GM21717 (cell line): Measurements from ENCODE around the gene PGAM4.
"Not testable (repeated sequence)": the region's sequence is repeated elsewhere in the genome, so short reads cannot be mapped to it uniquely, and the experiment has no call there.

ENCODE experiments used
- ATAC-seq: cut with Tn5 transposase; IDR thresholded peaks from one replicate; pipeline ENCODE4 v1.9.1; 2021; ENCODE audit warnings: mild to moderate bottlenecking, moderate library complexity; ENCODE audit not compliant: unreplicated experiment

PGAM4 gene

DNA sequence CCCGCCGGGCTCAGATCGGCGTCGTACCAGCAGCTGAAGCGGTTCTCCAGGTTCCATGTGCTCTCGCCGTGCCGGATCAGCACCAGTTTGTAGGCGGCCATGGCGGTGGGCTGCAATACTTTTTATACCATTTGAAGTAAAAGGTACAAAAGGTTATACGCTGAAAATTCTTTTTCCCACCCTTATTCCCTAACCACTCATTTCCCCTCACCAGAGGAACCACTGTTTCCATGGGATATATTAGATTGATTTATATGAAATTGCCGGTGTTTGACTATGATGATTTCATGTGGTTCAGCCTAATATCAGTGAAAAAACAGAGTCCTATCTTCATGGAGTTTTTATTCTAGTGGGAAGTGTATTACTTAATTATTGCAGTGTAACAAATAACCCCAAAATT lies at the start of gene PGAM4:
Gene PGAM4 (minus strand): TSS at position 101 of the 400 bp plus-strand sequence. CDS start 0 bp downstream, at position 101.
- no peak for ATAC-seq

DNA sequence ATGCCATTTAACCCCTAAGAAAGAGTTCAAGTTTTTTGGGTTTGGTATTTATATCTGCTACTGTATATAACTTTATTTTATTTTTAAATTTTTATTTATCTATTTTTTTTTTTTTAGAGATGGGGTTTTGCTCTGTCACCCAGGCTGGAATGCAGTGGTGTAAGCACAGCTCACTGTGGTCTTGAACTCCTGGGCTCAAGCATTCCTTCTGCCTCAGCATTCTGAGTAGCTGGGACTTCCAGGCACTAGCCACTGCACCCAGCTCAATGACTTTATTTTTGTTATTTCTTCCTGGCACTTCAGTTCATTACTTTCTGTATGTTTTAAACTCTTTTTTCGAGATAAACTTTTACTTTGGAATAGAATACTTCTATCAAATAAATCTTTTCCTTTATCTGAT lies 42.4 kb upstream of the PGAM4 start:
- ATAC-seq = no peak

DNA sequence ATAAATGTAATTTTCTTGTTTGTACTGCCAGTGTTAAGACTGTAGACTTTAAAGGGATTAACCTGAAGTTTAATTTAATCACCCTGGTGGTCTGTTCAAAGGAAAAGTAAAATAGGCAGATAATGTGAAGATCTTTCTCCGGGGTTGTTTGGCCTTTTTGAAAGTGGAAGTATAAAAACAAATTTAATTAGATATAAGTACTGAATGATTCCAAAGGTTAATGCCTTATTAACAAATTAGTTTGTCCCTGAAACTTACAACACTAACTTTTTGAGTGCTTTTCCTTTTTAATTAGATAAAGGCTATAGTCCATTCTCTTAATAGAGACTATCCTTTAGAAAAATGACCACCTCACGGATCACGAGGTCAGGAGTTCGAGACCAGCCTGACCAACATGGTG lies 10.4 kb upstream of the PGAM4 start:
- no peak for ATAC-seq

DNA sequence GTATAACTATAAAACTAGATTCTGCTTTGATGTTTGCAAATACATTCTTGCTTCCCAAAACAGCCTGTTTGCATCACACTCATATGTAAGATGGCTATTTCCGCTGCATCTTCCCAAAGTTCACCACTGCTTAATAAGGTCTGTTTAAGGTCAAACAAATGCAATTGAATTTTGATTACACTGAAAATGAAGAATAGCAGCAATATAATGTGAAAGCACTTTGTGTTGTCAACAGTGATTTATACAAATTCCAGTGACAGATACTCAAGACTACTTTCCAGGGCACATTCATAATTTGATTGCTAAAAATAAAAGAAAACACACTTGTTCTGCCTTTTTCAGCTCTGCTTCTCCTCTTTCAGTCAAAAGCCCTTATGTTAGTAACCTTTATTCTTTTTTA lies 8.1 kb upstream of the PGAM4 start:
- no peak for ATAC-seq

DNA sequence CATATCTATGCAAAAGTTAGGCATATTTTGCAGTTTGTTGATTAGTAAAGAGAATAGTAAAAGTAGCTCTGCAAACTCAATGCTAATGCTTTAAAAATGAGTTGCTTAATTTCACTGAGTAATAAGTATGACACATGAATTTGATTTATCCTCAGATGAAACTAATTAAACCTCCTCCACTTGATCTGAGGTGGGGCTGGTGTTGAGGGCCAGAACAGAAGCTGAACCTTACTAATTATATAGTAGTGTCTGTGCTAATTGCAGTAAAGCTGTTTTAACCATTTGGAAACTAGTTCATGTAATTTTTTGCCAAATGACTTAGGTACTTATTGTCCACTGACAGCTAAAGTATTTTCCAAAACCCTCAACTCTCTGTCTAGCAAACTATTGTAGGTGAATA lies 7.7 kb upstream of the PGAM4 start:
- no peak for ATAC-seq

DNA sequence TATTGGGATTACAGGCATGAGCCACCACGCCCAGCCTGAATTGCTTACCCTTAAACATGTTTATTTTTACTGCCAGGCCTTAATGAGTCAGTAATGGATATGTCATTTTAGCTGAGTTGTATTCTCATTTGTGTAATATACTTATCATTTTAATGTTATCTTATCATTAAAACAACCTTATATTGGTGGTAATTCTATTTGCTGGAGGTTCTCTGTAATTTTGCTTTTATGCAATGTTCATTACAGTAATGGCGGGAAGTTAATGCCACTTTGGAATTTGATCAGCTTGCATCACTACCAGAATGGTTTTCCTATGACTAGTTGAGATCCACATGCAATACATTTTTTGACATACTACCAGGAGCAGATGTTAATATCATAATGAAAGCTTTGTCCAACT lies 6.3 kb upstream of the PGAM4 start:
- ATAC-seq = no peak

DNA sequence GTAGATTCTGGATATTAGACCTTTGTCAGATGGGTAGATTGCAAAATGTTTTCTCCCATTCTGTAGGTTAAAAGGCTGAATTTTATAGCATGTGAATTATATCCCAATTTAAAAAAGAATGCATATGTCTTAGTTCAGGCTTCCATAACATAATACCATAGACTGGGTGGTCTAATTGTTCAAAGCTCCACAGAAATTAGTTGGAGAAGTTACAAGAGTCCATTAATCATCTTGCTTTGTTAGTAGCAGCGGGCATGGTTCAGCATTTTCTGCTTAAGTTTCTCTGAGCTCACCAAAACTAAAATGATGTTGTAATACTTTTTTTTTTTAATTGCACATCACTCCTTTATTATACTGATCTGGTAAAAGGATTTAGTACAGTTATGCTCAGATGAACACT lies 1.8 kb downstream of the PGAM4 start:
- ATAC-seq = no peak

DNA sequence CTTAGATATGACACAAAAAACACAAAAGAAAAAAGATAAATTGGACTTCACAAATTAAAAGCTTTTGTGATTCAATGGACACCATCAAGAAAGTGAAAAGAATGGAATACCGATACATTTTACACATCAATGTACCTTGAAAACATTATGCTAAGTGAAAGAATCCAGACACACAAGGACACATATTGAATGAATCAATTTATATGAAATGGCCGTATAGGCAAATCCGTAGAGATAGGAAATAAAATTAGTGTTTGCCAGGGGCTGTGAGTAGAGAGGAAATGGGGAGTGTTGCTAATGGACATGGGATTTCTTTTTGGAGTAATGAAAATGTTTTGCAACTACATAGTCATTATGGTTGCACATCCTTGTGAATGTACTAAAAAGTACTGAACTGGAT lies 3.1 kb downstream of the PGAM4 start:
- ATAC-seq = no peak

DNA sequence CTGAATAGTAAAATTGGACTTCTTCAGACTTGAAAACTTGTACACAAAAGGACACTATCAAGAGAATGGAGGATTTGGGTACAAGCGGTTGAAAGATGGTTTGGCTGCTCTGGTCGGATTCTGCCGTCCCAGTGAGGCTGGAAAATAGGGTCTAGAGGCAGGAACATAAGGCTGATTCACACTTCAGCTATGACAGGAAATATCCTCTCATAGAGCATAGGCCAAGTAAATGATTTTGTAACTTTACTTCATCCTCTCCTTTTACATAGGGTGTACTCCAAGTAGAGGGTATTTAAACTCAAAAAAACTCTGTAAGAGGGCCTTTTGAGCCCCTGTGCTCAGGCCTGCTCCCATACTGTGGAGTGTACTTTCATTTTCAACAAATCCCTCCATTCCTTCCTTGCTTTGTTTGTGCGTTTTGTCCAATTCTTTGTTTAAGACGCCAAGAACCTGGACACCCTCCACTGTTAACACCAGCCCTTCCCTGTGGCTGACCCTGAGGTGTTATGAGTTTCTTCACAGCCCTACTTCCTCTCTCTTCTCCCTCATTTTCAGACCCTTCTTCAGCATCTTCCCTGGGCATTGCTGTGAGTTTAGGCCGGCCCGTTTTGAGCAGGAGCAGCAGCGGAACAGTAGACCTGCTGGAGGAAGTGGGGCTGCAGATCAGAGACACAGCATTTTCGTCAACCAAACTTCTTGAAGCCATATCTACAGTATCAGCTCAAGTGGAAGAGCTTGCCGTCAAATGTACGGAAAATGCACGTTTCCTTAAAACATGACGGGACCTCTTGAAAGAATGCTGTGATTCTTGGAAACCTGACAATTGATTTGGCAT lies 7.2 kb downstream of the PGAM4 start:
- no peak for ATAC-seq

DNA sequence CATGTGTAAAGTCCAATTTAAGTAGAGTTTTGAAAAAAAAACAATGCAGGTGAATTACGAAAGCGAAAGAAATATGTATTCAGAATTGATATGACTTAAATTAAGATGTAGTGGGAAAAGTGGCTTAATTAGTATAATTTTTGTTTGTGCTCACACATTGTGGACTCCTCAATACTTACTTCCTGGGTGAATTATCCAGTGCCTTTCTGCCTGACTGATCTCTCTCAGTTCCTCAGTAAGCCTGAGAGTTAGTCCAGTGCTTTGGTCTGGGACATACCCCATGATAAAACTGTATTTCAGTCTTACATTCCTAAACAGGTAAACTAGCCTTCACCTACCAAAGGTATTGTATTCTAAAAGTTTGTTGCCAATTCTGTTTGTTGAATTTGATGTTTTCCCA lies 8.4 kb downstream of the PGAM4 start:
- no peak for ATAC-seq

DNA sequence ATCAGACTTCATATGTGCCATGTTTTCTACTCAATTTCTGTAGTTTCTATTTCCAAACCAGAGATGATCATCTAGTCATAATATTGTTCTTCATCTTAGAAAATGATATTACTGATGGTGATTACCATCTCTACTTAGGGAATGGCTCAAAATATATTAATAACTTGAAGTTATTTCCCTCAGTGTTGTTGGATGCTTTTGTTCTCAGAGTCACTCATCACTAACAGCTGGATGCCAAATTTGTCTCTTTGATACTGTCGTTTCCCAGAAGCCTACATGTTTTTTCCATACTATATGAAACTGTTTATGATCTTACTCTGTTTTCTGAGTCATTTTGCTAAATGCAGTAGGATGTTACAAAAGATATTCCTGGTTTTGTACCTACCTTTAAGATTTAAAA lies 8.9 kb downstream of the PGAM4 start:
- no peak for ATAC-seq

DNA sequence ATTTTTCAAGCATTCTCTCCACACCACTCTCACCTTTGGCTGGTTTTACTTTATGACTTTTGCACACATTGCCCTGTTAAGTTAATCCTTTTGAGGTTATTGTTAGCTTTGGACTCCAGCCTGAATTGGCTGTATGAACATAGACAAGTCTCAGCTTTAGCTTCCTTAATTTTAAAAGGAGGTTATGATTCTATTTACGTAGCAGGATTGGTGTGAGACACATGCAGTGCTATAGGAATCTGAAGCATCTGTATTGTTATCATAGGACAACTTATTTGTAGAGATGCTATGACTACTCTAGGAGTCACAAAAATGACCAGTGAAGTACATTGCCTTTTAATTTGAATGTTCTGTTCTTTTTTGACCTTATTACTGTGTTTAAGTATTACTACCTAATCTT lies 15.7 kb downstream of the PGAM4 start:
- ATAC-seq = no peak

DNA sequence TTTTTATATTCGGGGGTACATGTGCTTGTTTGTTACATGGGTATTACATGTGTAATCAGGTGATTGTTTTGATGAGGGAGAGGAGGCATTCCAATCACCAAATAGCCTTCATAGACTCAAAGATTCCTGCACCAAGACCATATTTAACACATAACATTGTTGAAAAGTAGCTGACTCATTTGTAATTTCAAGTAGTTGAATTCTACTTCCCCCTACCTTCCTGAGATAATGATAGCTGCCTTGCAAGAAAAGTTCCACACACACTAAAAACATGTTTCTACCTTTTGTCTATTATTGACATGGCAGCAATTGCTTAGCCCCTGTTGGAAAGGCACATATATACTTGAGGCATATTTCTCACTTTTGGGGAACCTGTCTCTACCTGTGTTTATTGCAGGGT lies 16.1 kb downstream of the PGAM4 start:
- no peak for ATAC-seq

DNA sequence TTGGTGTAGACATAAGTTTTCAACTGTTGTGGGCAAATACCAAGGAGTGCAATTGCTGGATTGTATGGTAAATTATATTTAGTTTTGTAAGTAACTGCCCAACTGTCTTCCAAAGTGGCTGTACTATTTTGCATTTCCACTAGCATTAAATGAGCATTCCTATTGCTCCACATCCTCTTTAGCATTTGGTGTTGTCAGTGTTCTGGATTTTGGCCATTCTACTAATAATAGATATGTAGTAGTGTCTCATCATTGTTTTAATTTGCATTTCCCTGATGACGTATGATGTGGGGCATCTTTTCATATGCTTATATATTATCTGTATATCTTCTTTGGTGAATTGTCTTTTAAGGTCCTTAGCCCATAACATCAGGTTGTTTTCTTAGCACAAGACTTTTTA lies 17.3 kb downstream of the PGAM4 start:
- ATAC-seq = no peak

DNA sequence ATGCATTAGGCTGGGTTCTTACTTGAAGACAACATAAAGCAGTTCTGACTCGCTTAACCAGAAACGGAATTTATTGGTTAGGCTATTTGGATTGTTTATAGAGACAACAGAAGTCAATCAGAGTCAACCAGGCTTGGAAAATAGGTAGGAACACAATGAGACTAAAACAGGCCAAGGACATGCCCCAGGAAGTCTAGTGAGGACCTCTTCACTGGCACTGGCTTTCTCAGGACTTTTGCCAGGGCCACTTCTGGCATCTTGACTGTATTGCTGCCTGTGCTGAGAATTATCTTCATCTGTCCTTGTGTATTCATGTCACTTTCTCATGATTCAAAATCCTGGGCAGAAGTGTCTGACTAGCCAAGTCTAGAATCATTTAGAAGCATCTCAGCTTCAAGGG lies 19.6 kb downstream of the PGAM4 start:
- ATAC-seq = no peak

DNA sequence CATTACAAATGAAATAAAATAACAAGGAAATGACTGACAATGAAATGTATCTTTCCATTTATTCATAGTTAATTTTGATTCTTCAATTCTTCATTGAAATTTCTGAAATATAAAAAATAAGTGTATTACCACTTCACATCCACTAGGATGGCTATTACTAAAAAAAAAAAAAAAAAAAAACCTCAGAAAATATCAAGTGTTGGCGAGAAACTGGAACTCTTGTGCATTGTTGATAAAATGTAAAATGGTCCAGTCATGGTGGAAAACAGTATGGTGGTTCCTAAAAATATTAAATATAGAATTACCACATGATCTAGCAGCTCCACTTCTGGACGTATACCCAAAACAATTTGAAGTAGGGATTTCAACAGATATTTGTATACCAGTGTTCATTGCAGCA lies 22.9 kb downstream of the PGAM4 start:
- no peak for ATAC-seq

DNA sequence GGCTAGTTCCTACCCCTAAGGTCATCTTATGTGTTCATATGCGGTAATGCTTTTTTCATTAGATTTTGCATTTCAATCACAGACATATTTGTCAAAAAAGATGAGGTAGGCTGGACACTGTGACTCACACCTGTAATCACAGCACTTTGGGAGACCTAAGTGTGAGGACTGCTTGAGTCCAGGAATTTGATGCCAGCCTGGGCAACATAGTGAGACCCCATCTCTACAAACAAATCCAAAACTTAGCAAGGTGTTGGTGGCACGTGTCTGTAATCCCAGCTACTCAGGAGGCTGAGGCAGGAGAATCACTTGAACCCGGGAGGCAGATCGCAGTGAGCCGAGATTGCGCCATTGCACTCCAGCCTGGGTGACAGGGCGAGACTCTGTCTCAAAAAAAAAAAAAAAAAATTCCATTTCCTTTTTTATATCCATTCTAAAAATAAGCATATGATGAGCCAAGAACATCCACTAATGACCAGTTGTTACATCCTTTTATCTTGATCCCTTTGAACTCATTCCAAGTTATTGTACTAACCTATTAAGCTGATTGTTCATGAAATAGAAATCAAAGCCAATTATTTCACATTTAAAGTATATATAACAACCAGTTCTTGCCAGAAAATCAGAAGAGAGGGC lies 23.4 kb downstream of the PGAM4 start:
- no peak for ATAC-seq

DNA sequence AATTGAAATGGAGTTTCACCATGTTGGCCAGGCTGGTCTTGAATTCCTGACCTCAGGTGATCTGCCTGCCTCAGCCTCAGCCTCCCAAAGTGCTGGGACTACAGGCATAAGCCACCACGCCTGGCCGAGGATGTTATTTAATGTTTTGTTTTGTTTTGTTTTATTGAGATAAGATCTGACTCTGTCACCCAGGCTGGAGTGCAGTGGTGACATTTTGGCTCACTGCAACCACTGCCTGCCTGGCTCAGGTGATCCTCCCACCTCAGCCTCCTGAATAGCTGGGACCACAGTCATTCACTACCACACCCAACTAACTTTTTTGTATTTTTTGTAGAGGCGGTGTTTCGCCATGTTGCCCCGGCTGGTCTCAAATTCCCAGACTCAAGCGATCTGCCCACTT lies 24.4 kb downstream of the PGAM4 start:
- not testable (repeated sequence) for ATAC-seq

DNA sequence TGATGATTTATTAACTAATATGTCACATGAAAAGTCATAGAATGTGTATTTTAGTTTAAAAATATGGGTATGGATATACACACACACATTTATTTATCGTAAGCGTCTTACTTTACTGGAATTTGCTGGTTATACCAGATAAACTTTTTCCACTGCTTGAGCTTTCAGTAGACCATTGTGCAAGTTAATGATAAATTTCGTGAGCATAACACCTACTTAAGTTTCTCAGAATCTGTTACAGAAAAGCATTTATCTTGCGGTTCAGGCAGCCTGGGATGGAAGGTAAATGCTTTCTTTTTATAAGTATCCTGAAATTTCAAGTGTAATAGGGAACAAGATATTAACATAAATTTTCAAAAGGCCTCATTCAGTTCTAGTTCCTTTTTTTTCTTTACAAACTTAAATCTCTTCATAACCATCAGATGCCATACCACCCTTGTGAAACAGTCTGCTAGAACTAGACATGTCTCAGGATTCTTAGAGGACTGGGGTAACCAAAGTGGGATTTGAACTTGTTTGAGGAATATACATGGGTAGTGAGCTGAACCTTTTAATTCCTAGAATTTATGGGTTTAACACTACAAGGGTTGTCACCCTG lies 31.3 kb downstream of the PGAM4 start:
- no peak for ATAC-seq

DNA sequence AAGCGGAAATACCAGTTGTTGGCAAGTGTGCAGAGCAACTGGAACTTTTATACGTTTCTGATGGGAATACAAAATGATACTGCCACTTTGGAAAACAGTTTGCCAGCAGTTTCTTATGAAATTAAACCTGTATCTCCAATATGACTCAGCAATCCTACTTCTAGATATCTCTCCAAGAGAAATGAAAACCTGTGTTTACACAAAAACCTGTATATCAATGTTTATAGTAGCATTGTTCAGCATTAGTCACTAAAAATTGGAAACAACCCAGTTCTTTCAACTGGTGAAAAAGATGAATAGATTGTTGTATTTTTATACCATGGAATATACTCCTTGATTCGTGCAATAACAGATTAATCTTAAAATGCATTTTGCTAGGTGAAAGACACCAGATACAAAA lies 32.1 kb downstream of the PGAM4 start:
- ATAC-seq = no peak

DNA sequence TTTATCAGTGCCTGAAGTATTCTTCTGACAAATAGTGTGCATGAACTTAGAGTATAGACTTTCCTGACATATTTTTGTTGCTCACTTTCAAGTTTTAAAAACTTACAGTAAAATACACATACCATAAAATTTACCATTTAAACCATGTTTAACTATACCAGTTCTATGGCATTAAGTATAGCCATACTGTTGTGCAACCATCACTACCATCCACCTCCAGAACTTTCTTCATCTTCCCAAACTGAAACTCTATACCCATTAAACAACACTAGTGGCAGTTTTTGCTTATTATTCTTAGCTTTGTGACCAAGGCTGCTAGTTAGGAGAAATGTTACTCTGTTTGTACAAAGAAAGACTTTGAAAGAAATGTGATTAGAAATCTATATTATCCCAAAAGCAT lies 33.1 kb downstream of the PGAM4 start:
- ATAC-seq = no peak

DNA sequence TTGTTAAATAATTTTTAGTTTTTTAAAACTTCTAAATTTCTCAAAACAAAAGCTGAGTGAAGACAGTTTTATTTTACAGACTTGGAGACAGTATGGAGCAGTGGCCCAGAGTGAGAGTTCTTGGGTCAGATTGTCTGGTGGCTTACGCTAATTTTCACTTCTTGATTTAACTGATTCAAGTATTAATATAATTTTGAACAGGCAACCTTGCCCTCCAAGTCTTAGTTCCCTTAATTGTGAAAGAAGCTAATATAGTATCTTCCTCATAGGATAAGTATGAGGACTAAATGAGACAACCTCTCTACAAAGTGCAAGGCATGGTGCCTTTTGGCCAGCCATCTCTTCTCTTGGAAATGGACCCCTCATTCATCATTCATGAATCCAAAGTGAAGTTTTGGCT lies 33.6 kb downstream of the PGAM4 start:
- ATAC-seq = no peak
